IMR-90 (cell line): ENCODE measurements around the gene TTC7B. TPM values are rescaled to one million over a fixed set of nuclear protein-coding genes. Genes with fewer than 3 reads are reported as not detected.

Source experiments
- ATAC-seq: fragments of 200-7000 bp; cut with Tn5 transposase; 2 replicates; pipeline ENCODE4 v1.9.1; 2020; ENCODE audit warnings: low read depth, mild to moderate bottlenecking, moderate library complexity
- BruUV-seq: library from RNA; stranded (reverse); fragments of 400-500 nt; replicated peaks from 2 replicates; lab custom pipeline; 2021; lab: Mats Ljungman, UMichigan
- CTCF ChIA-PET: fragments of 300-600 bp; formaldehyde crosslinking; extraction: SDS; loops from one replicate; lab custom pipeline; 2021; ENCODE audit warnings: antibody characterized with exemption; lab: Yijun Ruan, JAX
- POLR2A ChIA-PET: fragments of 300-600 bp; sonication (Branson Sonifier 250); formaldehyde crosslinking; loops from one replicate; lab custom pipeline; 2022; ENCODE audit warnings: antibody characterized with exemption; ENCODE audit not compliant: unreplicated experiment; lab: Charles Lee
- DNase-seq: peaks from one replicate; pipeline ENCODE4 v3.0.0; 2013
- H2AFZ ChIP-seq: replicated peaks from 2 replicates; pipeline ENCODE3; 2013; ENCODE audit warnings: low read length, mild to moderate bottlenecking; ENCODE audit not compliant: poor library complexity
- H2AK5ac ChIP-seq: 2 replicates; pipeline ENCODE4 v1.6.1; 2013; ENCODE audit warnings: low read depth, low read length, inconsistent platforms
- H2AK9ac ChIP-seq: replicated peaks from 2 replicates; pipeline ENCODE3; 2013; ENCODE audit warnings: mild to moderate bottlenecking, low read depth, low read length, moderate library complexity; ENCODE audit not compliant: poor library complexity
- H2BK120ac ChIP-seq: 2 replicates; pipeline ENCODE4 v1.6.1; 2013; ENCODE audit warnings: low read depth, low read length, inconsistent platforms
- H2BK15ac ChIP-seq: 3 replicates; pipeline ENCODE4 v1.6.1; 2013; ENCODE audit warnings: low read depth, low read length, inconsistent platforms
- H2BK20ac ChIP-seq: 2 replicates; pipeline ENCODE4 v1.6.1; 2013; ENCODE audit warnings: low read depth, mild to moderate bottlenecking, inconsistent platforms, low read length, moderate library complexity
- H2BK5ac ChIP-seq: 2 replicates; pipeline ENCODE4 v1.6.1; 2013; ENCODE audit warnings: mild to moderate bottlenecking, low read depth, low read length, inconsistent platforms; ENCODE audit not compliant: poor library complexity, severe bottlenecking
- H3K14ac ChIP-seq: replicated peaks from 2 replicates; pipeline ENCODE4 v1.6.1; 2013; ENCODE audit warnings: low read depth, low read length, inconsistent platforms
- H3K18ac ChIP-seq: 2 replicates; pipeline ENCODE4 v1.6.1; 2013; ENCODE audit warnings: low read depth, low read length, control low read depth
- H3K23ac ChIP-seq: 2 replicates; pipeline ENCODE4 v1.6.1; 2013; ENCODE audit warnings: low read depth, low read length, inconsistent platforms
- H3K27ac ChIP-seq: 2 replicates; pipeline ENCODE4 v1.5.1; 2013; ENCODE audit warnings: mild to moderate bottlenecking, control low read depth, low read length; ENCODE audit not compliant: insufficient read depth
- H3K27me3 ChIP-seq: 2 replicates; pipeline ENCODE4 v1.6.1; 2013; ENCODE audit warnings: low read length; ENCODE audit not compliant: control insufficient read depth, insufficient read depth
- H3K36me3 ChIP-seq: 2 replicates; pipeline ENCODE4 v1.6.1; 2013; ENCODE audit warnings: low read length, mixed read lengths; ENCODE audit not compliant: control insufficient read depth, insufficient read depth
- H3K4ac ChIP-seq: 2 replicates; pipeline ENCODE4 v1.6.1; 2013; ENCODE audit warnings: low read depth, low read length, inconsistent platforms
- H3K4me1 ChIP-seq: 2 replicates; pipeline ENCODE4 v1.6.1; 2013; ENCODE audit warnings: low read length, mixed read lengths; ENCODE audit not compliant: control insufficient read depth, insufficient read depth
- H3K4me2 ChIP-seq: 2 replicates; pipeline ENCODE4 v1.6.1; 2013; ENCODE audit warnings: low read depth, mild to moderate bottlenecking, control low read depth, low read length, moderate library complexity
- H3K4me3 ChIP-seq: 2 replicates; pipeline ENCODE4 v1.5.1; 2013; ENCODE audit warnings: low read depth, mild to moderate bottlenecking, control low read depth, low read length, moderate library complexity; ENCODE audit not compliant: insufficient read depth
- H3K56ac ChIP-seq: 2 replicates; pipeline ENCODE4 v1.6.1; 2013; ENCODE audit warnings: low read length, inconsistent platforms; ENCODE audit not compliant: insufficient read depth; ENCODE audit errors: extremely low read depth
- H3K79me1 ChIP-seq, 2 experiments: 2 replicates each; pipeline ENCODE4 v1.6.1; 2013; ENCODE audit warnings: low read length in 2 of 2, inconsistent platforms in 1 of 2, low read depth in 1 of 2
- H3K9ac ChIP-seq: 2 replicates; pipeline ENCODE4 v1.6.1; 2013; ENCODE audit warnings: low read depth, low read length, control low read depth
- H3K9me1 ChIP-seq: 2 replicates; pipeline ENCODE4 v1.6.1; 2013; ENCODE audit warnings: low read length, inconsistent platforms; ENCODE audit not compliant: insufficient read depth
- H3K9me3 ChIP-seq: 2 replicates; pipeline ENCODE4 v1.6.1; 2013; ENCODE audit warnings: low read length; ENCODE audit not compliant: control insufficient read depth, insufficient read depth
- H4K20me1 ChIP-seq: 2 replicates; pipeline ENCODE4 v1.6.1; 2013; ENCODE audit warnings: low read length, inconsistent platforms; ENCODE audit not compliant: insufficient read depth
- H4K5ac ChIP-seq: 2 replicates; pipeline ENCODE4 v1.6.1; 2013; ENCODE audit warnings: mild to moderate bottlenecking, low read depth, low read length, control low read depth
- H4K8ac ChIP-seq, 2 experiments: 2 replicates each; pipeline ENCODE4 v1.6.1; 2013; ENCODE audit warnings: low read depth in 2 of 2, low read length in 2 of 2, control low read depth in 1 of 2, inconsistent platforms in 1 of 2
- H4K91ac ChIP-seq: 2 replicates; pipeline ENCODE4 v1.6.1; 2013; ENCODE audit warnings: low read depth, low read length, inconsistent platforms; ENCODE audit not compliant: insufficient read depth
- BHLHE40 ChIP-seq: fragments of 150-350 bp; IDR thresholded peaks from 2 replicates; pipeline ENCODE4 v1.6.1; 2016; ENCODE audit warnings: mild to moderate bottlenecking, low read depth, low read length
- CEBPB ChIP-seq: IDR thresholded peaks from 2 replicates; pipeline ENCODE4 v1.6.1; 2012; ENCODE audit warnings: low read depth, low read length, improper control_type of control experiment
- CHD1 ChIP-seq: IDR thresholded peaks from 2 replicates; pipeline ENCODE4 v1.6.1; 2012; ENCODE audit warnings: low read depth, low read length, improper control_type of control experiment
- CTCF ChIP-seq: conservative IDR thresholded peaks from 2 replicates; pipeline ENCODE4 v1.5.1; 2012; ENCODE audit warnings: mild to moderate bottlenecking, low read depth, low read length, improper control_type of control experiment
- ELK1 ChIP-seq: fragments of 150-350 bp; IDR thresholded peaks from 2 replicates; pipeline ENCODE4 v1.6.1; 2016; ENCODE audit warnings: low read depth, mild to moderate bottlenecking, low read length, moderate library complexity, borderline replicate concordance
- FOS ChIP-seq: fragments of 150-350 bp; IDR thresholded peaks from 2 replicates; pipeline ENCODE4 v1.6.1; 2016; ENCODE audit warnings: low read depth, low read length
- MAFK ChIP-seq: IDR thresholded peaks from 2 replicates; pipeline ENCODE4 v1.6.1; 2012; ENCODE audit warnings: low read depth, low read length, improper control_type of control experiment
- MAZ ChIP-seq: IDR thresholded peaks from 2 replicates; pipeline ENCODE4 v1.6.1; 2012; ENCODE audit warnings: low read depth, mild to moderate bottlenecking, low read length, improper control_type of control experiment, moderate library complexity, borderline replicate concordance
- MXI1 ChIP-seq: IDR thresholded peaks from 2 replicates; pipeline ENCODE4 v1.6.1; 2012; ENCODE audit warnings: low read depth, mild to moderate bottlenecking, low read length, moderate library complexity, borderline replicate concordance
- NFE2L2 ChIP-seq: fragments of 150-350 bp; IDR thresholded peaks from 2 replicates; pipeline ENCODE4 v1.6.1; 2016; ENCODE audit warnings: low read depth, mild to moderate bottlenecking, low read length
- POLR2A ChIP-seq: IDR thresholded peaks from 2 replicates; pipeline ENCODE4 v1.6.1; 2012; ENCODE audit warnings: mild to moderate bottlenecking, low read depth, low read length
- RAD21 ChIP-seq: IDR thresholded peaks from 2 replicates; pipeline ENCODE4 v1.6.1; 2012; ENCODE audit warnings: low read length, improper control_type of control experiment
- RCOR1 ChIP-seq: IDR thresholded peaks from 2 replicates; pipeline ENCODE4 v1.6.1; 2012; ENCODE audit warnings: mild to moderate bottlenecking, low read length, improper control_type of control experiment; ENCODE audit not compliant: insufficient replicate concordance
- RFX5 ChIP-seq: IDR thresholded peaks from 2 replicates; pipeline ENCODE4 v1.8.0; 2012; ENCODE audit warnings: low read depth, mild to moderate bottlenecking, low read length, moderate library complexity
- SMC3 ChIP-seq: fragments of 150-350 bp; IDR thresholded peaks from 2 replicates; pipeline ENCODE4 v1.6.1; 2016; ENCODE audit warnings: low read depth, mild to moderate bottlenecking, antibody characterized with exemption, low read length, moderate library complexity
- USF2 ChIP-seq: fragments of 150-350 bp; IDR thresholded peaks from 2 replicates; pipeline ENCODE4 v1.6.1; 2017; ENCODE audit warnings: mild to moderate bottlenecking, antibody characterized with exemption, low read length, low read depth
- WGBS, 2 experiments: methylation state at CpG; one replicate each; pipeline versions ENCODE4 v1.1.5 to v1.1.7; 2013; ENCODE audit warnings: missing lambda C conversion rate in 2 of 2; ENCODE audit not compliant: insufficient read length in 1 of 2; ENCODE audit errors: extremely low coverage in 2 of 2; 5-methylcytosine and 5-hydroxymethylcytosine counted together
- dilution Hi-C: fragments of 300-500 bp; cut with HindIII; formaldehyde crosslinking; loops from one replicate; pipeline ENCODE4 v1.14.3; 2018; ENCODE audit warnings: low sequenced_read_pairs; ENCODE audit not compliant: unreplicated experiment
- in situ Hi-C: fragments of 300-500 bp; cut with MboI; formaldehyde crosslinking; loops from 3 replicates; pipeline ENCODE4 v1.14.3; 2019; ENCODE audit warnings: low sequenced_read_pairs, inconsistent platforms, mixed read lengths
- intact Hi-C: fragments of 100-400 bp; cut with micrococcal nuclease; formaldehyde crosslinking; loops from 2 replicates; pipeline ENCODE4 v1.10.0; 2022
- polyA plus RNA-seq, 3 experiments: library from polyadenylated mRNA; depleted of rRNA; stranded (reverse); fragments of >200 nt; gene quantifications; 2 replicates each; pipeline ENCODE4 v1.2.3, GENCODE V29; 2012; ENCODE audit warnings: low replicate concordance in 1 of 3
- total RNA-seq: library from RNA; depleted of rRNA; stranded (reverse); fragments of >200 nt; gene quantifications from 2 replicates; pipeline ENCODE4 v1.2.3, GENCODE V29; 2012

Gene TTC7B
- total and polyA plus RNA-seq, 2 of the 4 experiments (the other 2 are of a cell fraction): 18.1 to 35.3 TPM

DNA sequence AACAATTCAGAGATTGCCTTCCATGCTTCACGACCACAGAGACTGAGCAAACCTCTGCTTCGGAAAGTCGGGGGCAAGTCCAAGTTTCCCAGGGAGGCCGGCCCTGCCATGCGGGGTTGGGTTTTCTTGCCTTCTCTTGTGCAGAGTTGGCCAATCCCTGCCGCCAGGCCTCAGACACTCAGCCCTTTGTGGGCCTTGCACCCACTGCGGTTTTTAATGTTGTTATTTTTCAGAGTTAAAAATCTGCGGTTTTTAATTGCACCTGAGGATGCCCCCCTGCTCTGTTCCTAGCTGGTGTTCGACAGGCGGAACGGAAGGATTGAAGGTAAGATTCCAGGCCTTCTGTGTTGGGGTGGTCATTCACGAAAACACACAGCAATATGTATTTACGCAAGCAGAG is 310.7 kb downstream of the TTC7B start:
- no peak overlapping the region for H2BK5ac ChIP-seq
- H3K79me1 ChIP-seq: no peaks in the 10 kb centered on the region
- no peak overlapping the region for H4K91ac ChIP-seq
- H3K18ac ChIP-seq: no peak overlapping the region
- TF ChIP-seq RCOR1: no peak
- TF ChIP-seq BHLHE40: no peak
- TF ChIP-seq FOS: no peak
- TF ChIP-seq MXI1: no peak
- no peak for TF ChIP-seq RFX5
- TF ChIP-seq MAZ: no peak
- no peak for TF ChIP-seq USF2
- TF ChIP-seq CHD1: no peak
- no peak for TF ChIP-seq CTCF
- TF ChIP-seq ELK1: no peak
- TF ChIP-seq POLR2A: no peak
- no peak for TF ChIP-seq CEBPB
- TF ChIP-seq RAD21: no peak
- no peak for TF ChIP-seq SMC3
- TF ChIP-seq NFE2L2: no peak
- no peak for TF ChIP-seq MAFK
- H4K8ac ChIP-seq: no peak overlapping the region
- H3K9me1 ChIP-seq: no peaks in the 10 kb centered on the region
- POLR2A ChIA-PET: no interaction called here
- H3K9me3 ChIP-seq: no peaks in the 10 kb centered on the region
- H2AK5ac ChIP-seq: no peak overlapping the region
- H3K56ac ChIP-seq: no peak overlapping the region
- ATAC-seq (no peak), DNase-seq (no peak)
- H3K27ac ChIP-seq: no peak overlapping the region
- H3K23ac ChIP-seq: no peak overlapping the region
- no peak overlapping the region for H3K4me2 ChIP-seq
- BruUV-seq: no TSS peak
- intact Hi-C loops (no loop called here), dilution Hi-C loops (no loop called here), in situ Hi-C loops (no loop called here)
- H2AFZ ChIP-seq: no peak overlapping the region
- H3K9ac ChIP-seq: no peak overlapping the region
- CTCF ChIA-PET: no interaction called here
- no peak overlapping the region for H2BK120ac ChIP-seq
- H4K20me1 ChIP-seq: no peaks in the 10 kb centered on the region
- no peak overlapping the region for H2AK9ac ChIP-seq
- no peak overlapping the region for H4K5ac ChIP-seq
- no peaks in the 10 kb centered on the region for H3K4me1 ChIP-seq
- no peak overlapping the region for H3K4me3 ChIP-seq
- 62% methylated on average over 6 of the region's 13 CpGs; no CpG with 5 or more reads in 1 of the 2 experiments for WGBS, 2 experiments
- no peak overlapping the region for H2BK15ac ChIP-seq
- no peak overlapping the region for H2BK20ac ChIP-seq
- peaks cover 16% of the 10 kb centered on the region for H3K27me3 ChIP-seq
- no peak overlapping the region for H3K14ac ChIP-seq
- no peak overlapping the region for H3K4ac ChIP-seq
- H3K36me3 ChIP-seq: no peaks in the 10 kb centered on the region
